ENCODE results near the gene PTPRN2.
"Not testable (repeated sequence)": the region's sequence is repeated elsewhere in the genome, so short reads cannot be mapped to it uniquely, and the experiment has no call there.

The PTPRN2 gene

DNA sequence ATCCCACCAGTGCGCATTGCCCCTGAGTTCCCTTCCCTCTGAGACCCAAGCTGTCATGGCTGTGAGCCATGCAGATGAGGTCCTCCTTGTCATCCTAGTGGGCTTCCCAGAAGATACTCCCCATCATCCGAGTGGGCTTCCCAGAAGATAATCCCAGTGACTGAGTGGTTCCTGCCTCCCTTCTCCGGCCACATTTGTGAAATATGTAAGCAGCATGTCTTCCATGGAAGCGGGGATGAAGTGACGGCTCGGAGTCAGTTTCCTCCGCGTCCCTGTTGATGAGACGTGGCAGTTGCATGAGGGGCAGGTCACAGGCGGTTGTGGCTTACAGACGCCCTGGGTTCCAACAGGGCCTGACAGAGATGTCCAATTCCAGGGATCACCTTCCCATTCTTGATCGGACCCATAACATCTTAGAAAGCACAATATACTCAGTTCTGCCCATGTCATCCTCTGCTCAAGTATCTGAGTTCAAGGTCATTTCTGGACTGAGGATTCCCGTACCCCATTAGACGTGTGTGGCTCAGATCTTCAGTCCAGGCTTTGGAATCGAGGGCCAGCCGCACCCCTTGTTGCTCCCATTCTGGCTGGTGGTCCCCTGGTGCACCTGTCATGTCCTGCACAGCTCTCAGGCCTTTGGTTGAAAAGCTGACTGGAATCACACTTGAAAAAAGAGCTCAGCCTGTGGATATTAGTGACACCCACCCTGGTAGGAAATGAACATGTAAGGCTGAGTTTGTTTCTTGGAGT lies 166.9 kb downstream of the PTPRN2 start:
- DNase-seq, result no peak

DNA sequence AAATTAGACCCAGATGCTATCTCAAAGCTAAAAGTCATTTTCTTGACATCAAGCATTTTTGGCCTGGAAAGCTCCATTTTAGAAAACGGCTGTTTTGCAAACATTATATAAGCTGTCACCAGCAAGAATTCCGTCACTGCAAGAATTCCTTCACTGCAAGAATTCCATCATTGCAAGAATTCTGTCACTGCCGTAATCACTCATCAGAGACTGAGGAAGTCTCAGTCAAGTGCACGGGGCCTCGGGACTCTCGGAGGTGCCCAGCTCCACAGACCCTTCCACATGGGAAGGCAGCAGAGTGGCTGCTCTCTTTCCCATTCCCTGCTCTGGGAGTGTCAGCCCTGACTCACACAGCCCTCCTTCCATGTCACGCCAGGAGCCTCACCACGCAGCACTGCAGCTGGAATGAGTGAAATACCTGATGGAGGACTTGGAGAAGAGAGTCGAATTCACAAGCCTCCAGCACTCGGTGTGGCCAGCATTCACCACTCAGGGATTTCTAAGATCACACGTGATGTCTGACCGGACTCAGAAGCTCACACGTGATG lies 168.3 kb downstream of the PTPRN2 start:
- DNase-seq, result no peak

DNA sequence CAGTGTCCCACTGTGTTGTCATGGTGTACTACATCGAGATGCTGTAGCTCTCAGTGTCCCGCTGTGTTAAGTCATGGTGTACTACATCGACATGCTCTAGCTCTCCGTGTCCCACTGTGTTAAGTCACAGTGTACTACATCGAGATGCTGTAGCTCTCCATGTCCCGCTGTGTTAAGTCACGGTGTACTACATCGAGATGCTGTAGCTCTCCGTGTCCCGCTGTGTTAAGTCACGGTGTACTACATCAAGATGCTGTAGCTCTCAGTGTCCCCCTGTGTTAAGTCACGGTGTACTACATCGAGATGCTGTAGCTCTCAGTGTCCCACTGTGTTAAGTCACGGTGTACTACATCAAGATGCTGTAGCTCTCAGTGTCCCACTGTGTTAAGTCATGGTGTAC lies 169.2 kb downstream of the PTPRN2 start:
- DNase-seq, result not testable (repeated sequence)

DNA sequence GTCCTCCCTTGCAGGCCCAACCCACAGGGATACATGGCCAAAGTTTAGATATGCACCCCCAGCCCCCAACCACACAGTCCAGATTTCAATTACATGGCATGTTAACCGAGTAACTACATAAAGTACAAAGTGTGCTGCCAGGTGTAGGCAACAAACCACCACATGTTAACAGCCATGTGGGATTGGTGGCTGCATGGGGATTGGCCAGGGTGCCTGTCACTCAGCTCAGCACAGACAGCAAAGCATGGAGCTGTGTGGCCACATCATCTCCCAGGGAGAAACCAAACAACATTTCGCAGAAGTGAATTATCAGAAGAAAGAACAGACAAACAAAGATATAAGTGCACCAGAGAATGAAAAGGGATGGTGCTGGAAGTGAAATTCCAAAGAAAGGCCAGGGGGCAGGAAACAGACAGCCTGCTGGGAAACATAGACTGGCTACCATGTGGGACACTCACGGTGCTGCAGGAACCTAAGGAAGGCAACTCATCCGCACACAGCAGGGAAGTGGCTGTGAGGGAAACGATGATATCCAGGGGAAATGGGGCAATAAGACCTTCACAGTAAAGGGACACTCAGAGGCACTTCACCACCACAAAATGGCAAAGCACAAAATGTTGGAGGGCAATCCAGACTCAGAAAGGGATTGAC lies 171.2 kb downstream of the PTPRN2 start:
- no peak for DNase-seq

DNA sequence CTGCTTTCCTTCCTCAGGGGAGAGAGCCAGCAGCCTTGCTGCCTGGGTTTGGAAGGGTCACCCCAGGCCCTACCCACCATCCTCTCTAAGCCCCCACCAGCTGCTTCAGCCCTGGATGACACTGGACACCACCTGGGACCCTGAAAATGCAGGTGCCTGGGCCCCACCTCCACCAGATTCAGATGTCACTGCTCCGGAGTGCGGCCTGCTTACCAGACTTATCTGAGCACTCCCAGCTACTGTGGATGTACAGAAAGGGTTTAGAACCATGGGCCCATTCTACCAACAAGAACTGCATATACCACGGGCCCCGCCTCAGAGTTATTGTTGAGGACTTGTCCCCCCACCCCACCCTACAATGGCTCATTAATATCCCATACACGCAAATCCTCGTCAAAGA lies 172.3 kb downstream of the PTPRN2 start:
- DNase-seq, result no peak

DNA sequence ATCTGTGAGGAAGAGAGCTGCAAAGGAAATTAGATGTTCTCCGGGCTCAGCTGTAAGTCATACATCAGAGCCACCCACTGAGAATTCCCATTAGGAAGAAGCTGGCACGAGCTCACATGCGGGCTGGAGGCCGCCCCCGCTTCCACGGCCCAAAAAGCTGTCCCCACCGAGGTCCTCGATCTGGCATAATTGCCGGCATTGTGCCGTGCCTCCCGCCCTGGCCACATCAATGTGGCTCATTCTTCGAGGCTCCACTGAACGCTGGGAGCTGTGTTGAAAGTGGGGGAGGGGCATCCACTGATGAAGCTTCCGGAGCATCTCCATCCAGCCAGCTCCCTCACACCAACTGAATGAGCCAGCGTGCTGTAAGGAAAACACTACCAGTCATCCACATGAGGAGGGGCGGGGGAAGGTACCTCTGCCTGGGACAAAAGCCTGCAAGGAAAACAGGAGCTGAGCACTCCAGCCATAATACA lies 173.1 kb downstream of the PTPRN2 start:
- peak; percentile 36 for DNase-seq

DNA sequence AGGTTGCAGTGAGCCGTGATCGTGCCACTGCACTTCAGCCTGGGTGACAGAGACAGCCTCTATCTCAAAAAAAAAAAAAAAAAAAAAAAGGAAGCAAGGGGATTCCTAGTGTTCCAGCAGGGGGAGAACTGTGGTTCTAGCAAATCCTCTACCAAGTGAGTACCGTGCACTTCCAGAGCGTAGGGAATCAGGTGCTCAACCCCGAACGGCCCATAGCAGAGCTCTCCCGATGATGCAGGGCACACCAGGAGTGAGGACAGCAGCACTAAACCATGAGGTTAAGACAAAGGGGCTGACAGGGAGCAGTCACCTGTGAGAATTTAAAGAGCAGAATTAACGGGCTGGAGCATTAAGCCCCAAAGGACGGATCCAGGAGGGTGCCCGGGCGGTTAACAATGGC lies 173.6 kb downstream of the PTPRN2 start:
- DNase-seq, result no peak

DNA sequence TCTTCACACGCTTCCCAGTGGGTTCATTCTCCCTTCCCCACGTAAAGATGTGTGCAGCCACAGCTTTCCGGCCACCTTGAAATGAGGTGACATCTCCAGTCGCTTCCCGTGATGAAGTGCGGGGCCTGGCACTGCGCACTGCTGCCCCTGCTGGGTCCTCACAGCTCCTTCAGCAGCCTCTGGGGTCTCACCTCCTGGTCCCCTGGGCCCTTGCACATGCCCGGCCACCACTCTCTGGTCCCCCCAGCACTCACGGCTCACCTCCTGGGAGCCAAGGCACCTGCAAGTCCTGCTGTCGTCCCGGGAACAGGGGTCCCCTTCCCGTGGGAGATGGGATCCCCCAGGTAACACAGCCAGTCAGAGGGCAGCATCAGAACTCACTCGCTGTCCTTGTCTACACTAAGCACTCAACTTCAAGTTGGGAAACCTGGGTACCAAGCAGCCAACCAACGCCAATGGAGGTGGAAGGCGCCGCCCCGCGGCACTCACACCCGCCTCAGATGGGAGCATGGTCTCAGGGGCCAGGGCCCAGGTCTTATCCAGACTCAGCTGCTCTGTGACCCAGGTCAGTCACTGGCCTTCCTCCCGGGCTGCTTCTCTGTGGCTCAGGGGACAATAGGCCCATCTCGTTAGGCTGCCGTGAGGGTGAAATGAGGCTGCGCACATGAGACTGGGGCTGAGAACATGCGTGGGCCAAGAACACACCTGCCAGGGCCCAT lies 176.2 kb downstream of the PTPRN2 start:
- DNase-seq, result no peak

DNA sequence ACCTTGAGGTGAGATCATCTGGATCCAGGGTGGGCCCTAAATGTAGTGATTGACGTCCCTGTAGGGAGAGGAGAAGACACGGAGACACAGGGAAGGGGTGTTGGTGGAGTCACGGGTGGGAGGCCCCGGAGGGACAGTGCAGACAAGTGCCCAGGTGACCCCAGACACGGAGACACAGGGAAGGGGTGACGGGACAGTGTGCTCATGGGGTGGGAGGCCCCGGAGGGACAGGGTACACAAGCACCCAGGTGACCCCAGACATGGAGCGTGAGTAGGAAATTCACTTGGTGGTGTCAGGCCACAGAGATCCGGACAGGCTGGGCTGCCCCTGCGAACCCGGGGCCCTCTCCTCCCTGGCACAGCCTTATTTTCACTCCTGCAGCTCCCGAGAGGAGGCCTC lies 176.9 kb downstream of the PTPRN2 start:
- no peak for DNase-seq

DNA sequence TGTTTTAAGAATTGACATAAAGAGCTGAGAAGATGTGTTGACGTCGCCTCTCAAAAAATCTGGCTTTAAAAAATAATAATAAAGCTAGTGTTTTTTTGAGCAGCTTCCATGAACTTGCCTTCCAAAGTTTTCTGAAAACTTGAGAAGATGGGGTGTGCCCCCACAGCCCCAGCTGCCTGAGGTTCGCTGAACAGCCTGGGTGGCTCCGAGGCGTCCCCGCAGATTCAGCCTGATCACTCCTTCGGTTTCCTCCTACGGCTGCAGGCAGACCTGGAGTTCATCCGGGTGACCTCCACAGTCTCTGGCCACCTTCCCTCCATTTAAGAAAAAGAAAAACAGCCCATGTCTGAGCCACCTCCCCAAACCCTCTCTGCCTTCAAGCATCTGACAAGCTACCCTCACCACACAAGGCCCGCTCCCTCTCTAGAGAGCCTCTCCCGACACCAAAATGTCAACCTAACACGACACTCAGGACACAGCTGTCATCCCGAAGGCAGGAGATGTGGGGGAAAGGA lies 177.8 kb downstream of the PTPRN2 start:
- no peak for DNase-seq

DNA sequence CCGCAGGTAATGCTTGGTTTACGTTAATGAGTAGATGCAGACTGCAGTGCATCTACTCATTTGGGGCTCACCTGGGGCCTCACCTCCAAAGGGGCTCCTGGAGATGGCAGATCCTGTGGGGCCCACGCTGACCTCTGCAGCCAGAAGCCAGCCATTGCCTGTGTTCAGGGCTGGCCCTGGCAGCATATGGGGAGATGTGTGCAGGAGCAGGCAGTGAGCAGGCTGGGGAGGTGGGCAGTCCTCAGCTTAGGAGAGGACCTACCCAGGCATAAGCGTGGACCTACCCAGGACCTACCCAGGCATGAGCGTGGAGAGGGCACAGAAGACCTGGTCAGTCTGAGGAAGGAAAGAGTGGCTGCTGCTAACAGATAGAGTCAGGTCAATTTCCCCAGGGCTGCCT lies 178.5 kb downstream of the PTPRN2 start:
- DNase-seq, result no peak

DNA sequence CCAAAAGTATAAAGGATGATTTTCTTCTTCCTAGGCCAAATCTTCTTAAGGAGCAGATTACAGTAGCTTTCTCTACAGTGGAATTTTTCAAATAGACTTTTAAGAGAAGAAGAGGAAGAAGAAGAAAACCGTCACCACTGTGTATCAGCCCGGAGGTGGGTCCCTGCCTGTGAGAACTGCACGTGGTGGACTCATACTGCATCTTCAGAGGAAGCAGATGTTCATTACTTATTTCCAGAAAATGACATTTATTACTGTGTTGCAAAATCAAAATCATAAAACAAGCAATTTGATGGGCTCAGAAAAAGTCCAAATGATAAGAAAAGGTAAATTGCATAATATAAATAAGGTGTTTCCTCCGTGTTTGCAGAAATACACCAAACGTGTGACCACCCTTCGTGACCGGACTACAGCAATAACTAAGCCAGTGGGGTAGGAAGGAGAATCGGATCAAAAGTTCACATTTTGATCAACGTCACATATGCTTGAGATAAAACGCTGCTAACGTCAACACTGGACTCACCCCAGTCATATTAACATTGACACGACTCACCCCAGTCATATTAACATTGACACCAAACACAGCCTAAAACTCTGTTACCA lies 179.2 kb downstream of the PTPRN2 start:
- DNase-seq, result no peak

DNA sequence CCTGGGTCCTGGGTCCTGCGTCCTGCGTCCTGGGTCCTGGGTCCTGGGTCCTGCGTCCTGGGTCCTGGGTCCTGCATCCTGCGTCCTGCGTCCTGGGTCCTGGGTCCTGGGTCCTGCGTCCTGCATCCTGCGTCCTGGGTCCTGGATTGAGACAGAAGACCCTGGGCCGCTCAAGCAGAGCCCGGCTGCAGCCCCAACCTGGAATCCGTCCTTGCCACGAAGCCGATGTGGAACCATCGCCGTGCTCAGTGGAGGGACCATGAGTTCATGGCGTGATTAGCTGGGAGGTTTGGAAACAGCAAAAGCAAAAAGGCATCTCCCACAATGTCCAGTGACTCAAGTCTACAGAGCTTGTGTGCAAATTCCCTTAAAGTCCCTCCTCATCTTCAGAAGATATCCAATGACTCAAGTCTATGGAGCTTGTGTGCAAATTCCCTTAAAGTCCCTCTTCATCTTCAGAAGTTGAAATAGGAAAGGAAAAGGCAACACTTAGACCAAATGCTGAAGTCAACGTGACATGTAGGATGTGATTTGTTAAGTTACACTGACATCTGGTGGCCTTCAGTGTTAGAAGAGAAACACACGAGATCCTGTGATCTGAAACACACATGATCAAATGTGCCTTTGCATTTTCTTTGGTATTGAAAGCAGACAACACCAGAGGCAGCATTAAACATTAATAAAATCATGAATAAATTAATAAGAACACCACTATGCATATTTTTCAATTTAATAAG lies 179.9 kb downstream of the PTPRN2 start:
- no peak for DNase-seq

DNA sequence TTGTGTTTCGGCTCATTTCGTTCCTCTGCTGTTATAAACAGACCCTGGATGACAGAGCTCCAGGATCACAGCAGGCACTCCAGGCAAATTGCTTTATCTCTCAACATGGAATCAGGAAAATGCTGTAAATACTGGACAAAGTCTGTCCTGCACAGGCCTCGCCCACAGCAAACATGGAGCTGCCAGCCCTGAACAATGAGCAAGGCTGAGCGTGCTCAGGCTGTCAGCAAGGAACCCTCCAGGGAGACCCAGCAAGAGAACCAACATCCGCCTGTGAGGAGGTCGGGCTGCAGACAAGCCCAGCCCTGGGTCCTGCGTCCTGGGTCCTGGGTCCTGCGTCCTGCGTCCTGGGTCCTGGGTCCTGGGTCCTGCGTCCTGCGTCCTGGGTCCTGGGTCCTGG lies 180.8 kb downstream of the PTPRN2 start:
- no peak for DNase-seq

DNA sequence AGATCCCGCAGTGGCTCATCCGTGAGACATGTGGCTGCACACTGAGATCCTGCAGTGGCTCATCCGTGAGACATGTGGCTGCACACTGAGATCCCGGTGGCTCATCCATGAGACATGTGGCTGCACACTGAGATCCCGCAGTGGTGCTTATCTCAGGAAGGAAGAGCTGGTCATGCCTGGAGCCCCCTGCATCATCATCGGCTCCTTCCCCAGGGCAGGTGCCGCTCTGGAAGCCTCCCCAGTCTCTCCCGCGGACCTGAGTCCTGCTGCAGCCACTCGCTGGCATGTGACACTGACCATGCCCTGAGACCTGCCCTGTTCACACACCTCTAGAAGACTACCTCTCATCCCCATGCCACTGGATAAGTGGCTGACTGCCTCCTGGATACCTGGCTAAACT lies 181.3 kb downstream of the PTPRN2 start:
- DNase-seq, result no peak

DNA sequence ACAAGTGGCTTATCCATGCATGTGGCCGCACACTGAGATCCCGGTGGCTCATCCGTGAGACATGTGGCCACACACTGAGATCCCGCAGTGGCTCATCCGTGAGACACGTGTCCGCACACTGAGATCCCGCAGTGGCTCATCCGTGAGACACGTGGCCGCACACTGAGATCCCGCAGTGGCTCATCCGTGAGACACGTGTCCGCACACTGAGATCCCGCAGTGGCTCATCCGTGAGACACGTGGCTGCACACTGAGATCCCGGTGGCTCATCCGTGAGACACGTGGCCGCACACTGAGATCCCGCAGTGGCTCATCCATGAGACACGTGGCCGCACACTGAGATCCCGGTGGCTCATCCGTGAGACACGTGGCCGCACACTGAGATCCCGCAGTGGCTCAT lies 181.9 kb downstream of the PTPRN2 start:
- DNase-seq, result not testable (repeated sequence)

DNA sequence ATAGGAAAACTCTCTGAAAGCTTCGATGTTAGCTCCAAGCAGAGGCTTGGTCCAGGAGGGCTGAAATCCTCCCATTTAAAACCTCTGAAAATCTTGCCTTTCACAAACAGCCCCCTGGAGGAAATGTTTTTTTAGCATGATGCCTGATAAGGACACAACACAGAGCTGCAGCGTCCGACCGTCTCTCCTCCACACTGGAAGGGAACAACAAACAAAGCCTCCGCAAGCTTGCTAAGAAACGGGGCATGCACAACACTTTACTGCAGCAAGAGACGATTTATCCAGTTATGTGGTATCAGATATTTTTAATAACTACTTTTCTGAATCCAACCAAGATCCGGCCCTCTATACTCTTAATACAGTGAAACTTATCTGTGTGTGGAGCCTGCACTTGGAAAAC lies 182.3 kb downstream of the PTPRN2 start:
- no peak for DNase-seq

DNA sequence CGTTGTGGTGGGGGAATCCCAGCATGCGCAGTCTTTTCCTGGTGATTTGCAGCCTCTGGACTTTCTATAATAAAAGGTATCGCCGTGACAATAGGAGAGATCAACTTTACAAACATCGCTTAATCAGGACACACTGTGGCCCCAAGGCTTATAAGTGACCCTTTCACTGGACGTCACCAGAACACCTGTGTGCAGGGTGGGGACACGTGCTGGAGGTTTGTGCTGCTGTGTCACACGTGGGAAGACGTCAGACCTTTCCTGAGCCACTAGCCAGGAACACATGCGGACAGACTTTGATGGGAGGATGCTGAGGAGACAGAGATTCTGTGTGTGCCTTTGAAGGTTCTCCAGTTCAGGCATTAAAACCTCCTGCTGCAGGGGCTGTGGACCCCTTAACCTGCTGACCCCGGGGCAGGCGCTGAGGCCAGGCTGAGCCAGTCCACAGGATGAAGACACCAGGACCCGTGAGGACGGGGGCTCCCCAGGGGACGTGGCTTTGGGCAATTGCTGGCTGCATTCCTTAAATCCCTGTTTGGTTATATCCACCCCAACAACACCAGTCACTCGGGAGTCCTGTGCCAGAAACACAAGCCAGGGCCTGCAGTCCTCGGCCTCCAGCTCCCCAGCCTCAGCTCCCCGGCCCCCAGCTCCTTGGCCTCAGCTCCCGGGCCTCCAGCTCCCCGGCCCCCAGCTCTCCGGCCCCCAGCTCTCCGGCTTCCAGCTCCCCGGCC lies 183.4 kb downstream of the PTPRN2 start:
- DNase-seq, result no peak

DNA sequence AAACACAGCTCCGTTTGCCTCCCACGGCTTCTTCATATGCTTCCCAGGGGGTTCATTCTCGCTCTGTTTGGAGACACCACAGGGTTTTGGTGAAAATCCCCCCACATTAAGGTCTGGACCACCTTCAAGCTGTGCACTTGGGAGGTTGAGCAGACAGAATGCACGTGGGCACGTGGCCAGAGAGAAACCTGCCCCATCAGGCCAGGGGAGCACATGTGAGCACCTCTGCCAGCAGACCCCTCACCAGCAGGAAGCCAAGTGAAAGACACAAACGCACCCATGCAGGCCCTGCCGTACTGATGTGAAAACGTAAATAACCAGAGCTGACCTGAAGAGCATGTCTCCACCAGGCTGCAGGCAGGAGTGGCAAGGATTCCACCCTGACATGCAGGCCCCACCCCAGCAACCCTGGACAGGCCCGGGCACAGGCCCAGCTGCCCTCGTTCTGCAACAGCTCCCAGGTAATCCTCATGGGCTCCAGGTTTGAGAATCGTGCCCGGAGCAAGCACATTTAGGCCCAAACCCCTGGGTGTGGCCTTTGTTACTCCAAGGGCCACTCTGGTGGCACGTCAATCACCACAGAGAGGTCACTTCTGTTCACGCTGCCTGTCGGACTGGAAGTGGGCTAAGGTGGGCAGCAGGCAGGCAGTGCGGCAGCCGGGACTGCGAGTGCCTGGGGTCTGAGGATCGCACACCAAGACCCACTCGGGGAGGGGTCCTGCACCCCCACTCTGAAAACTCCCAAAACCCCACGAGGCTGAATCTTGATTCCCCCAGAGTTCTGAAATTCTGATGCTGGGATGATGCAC lies 184.4 kb downstream of the PTPRN2 start:
- no peak for DNase-seq

DNA sequence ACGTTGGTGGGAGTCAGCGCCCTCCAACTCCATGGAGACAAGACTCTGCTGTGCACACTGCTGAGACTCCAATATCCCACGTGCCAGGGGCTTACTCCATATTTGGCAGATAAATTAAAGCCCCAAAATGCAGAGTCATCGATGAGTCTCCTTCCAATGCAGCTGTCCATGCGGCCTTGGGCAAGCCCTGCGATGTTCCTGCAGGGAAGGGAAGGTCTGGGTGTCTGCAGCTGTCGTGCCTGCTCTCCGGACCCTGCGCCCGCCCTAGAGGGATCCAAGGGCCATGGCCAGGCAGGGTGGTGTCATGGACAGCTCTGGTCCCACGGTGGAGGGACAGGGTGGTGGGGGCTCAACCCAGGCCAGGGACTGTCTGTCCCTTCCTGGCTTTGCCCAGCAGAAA lies 185.2 kb downstream of the PTPRN2 start:
- no peak for DNase-seq

Measured in right kidney (tissue), 1 donor.